ENCODE data around the gene CLDN6. TPM values are rescaled to one million over a fixed set of nuclear protein-coding genes. Genes with fewer than 3 reads are reported as not detected.

CLDN6 gene
- polyA plus RNA-seq, 1 experiment, result 0.12 TPM

GRCh38 chr16:2967721-2968161 lies 50.2 kb downstream of the CLDN6 start:
- ChIA-PET POLR2A (no interaction called here), CTCF (interaction anchor here (0.9 to 1.2 kb wide), 2 partner anchors 49 to 62 kb away, joined by 3 read pairs; no protein-coding TSS in a partner anchor)
- no peak for TF ChIP-seq CTCF (IDR thresholded peaks at IDR 0.05; ENCODE audit: insufficient read depth, low read depth, low read length)
- H3K4me3 ChIP-seq (ENCODE audit: low read depth, low read length), result no peak overlapping the region
- no peaks in the 10 kb centered on the region for H3K36me3 ChIP-seq (ENCODE audit: control insufficient read depth, insufficient read depth, low read length)
- H3K27me3 ChIP-seq (ENCODE audit: control insufficient read depth, insufficient read depth, low read length), result peaks cover 29% of the 10 kb centered on the region
- DNase-seq (ENCODE audit: low read depth), result no peak

- no peaks in the 10 kb centered on the region for H3K36me3 ChIP-seq (ENCODE audit: control insufficient read depth, insufficient read depth, low read length)
- ChIA-PET CTCF (interaction anchor here (0.9 to 1.2 kb wide), 2 partner anchors 48 to 62 kb away, joined by 3 read pairs; no protein-coding TSS in a partner anchor), POLR2A (no interaction called here)
- DNase-seq (ENCODE audit: low read depth), result no peak
- H3K4me3 ChIP-seq (ENCODE audit: low read depth, low read length), result no peak overlapping the region
- peaks cover 33% of the 10 kb centered on the region for H3K27me3 ChIP-seq (ENCODE audit: control insufficient read depth, insufficient read depth, low read length)
- TF ChIP-seq CTCF (IDR thresholded peaks at IDR 0.05; ENCODE audit: insufficient read depth, low read depth, low read length), result no peak
Measured at GRCh38 chr16:2967211-2967631, 50.8 kb downstream of the CLDN6 start.

GRCh38 chr16:2966808-2967191 lies 51.2 kb downstream of the CLDN6 start:
- POLR2A ChIA-PET, result no interaction called here
- Histone ChIP-seq H3K27me3 (ENCODE audit: control insufficient read depth, insufficient read depth, low read length) (peaks cover 37% of the 10 kb centered on the region), H3K4me3 (ENCODE audit: low read depth, low read length) (no peak overlapping the region), H3K36me3 (ENCODE audit: control insufficient read depth, insufficient read depth, low read length) (no peaks in the 10 kb centered on the region)
- CTCF ChIA-PET, result interaction anchor here (1.2 kb wide), 1 partner anchor 63 kb away, joined by 3 read pairs; no protein-coding TSS in a partner anchor
- TF ChIP-seq CTCF (IDR thresholded peaks at IDR 0.05; ENCODE audit: insufficient read depth, low read depth, low read length), result 0 out of 2 replicates have a peak, but pooled peaks have one; percentile 2
- DNase-seq (ENCODE audit: low read depth), result no peak

GRCh38 chr16:2966043-2966807 lies 51.8 kb downstream of the CLDN6 start:
- POLR2A ChIA-PET, result no interaction called here
- TF ChIP-seq CTCF (IDR thresholded peaks at IDR 0.05; ENCODE audit: insufficient read depth, low read depth, low read length), result no peak
- no peak for DNase-seq (ENCODE audit: low read depth)
- Histone ChIP-seq H3K4me3 (ENCODE audit: low read depth, low read length) (no peak overlapping the region), H3K36me3 (ENCODE audit: control insufficient read depth, insufficient read depth, low read length) (no peaks in the 10 kb centered on the region), H3K27me3 (ENCODE audit: control insufficient read depth, insufficient read depth, low read length) (peaks cover 37% of the 10 kb centered on the region)
- CTCF ChIA-PET, result no interaction called here

Small RNA genes within 50 kb of the gene (small RNA-seq; reads per million reads assigned to genes)
- gene LINC00514 (ENCODE audit: insufficient read length, low read depth, low replicate concordance), result not detected

Other genes with a start within 250 kb of the CLDN6 start
- gene ELOB, start 240.9 kb downstream of the CLDN6 start, polyA plus RNA-seq (2011; rRNA removed), result 212 and 215 TPM in 2 replicates
- gene PRSS33, start 230.6 kb downstream of the CLDN6 start, polyA plus RNA-seq (2011; rRNA removed), result not detected in 2 replicates
- gene PRSS41, start 219.7 kb downstream of the CLDN6 start, polyA plus RNA-seq (2011; rRNA removed), result not detected in 2 replicates
- 0.13 TPM in 1 of 2 replicates, not detected in the other for gene PRSS21, start 200.9 kb downstream of the CLDN6 start, polyA plus RNA-seq (2011; rRNA removed)
- 0.10 TPM in 2 replicates for gene ZG16B, start 187.9 kb downstream of the CLDN6 start, polyA plus RNA-seq (2011; rRNA removed)
- not detected in 2 replicates for gene PRSS22, start 160.0 kb downstream of the CLDN6 start, polyA plus RNA-seq (2011; rRNA removed)
- gene FLYWCH2, start 135.0 kb downstream of the CLDN6 start, polyA plus RNA-seq (2011; rRNA removed), result 25.6 and 39.9 TPM in 2 replicates
- gene FLYWCH1, start 106.3 kb downstream of the CLDN6 start, polyA plus RNA-seq (2011; rRNA removed), result 16.2 and 25.4 TPM in 2 replicates
- gene KREMEN2, start 53.9 kb downstream of the CLDN6 start, polyA plus RNA-seq (2011; rRNA removed), result not detected in 2 replicates
- 2.7 and 4.4 TPM in 2 replicates for gene PAQR4, start 48.8 kb downstream of the CLDN6 start, polyA plus RNA-seq (2011; rRNA removed)
- 3.6 and 6.9 TPM in 2 replicates for gene PKMYT1, start 37.7 kb downstream of the CLDN6 start, polyA plus RNA-seq (2011; rRNA removed)
- not detected in 2 replicates for gene CLDN9, start 5.3 kb downstream of the CLDN6 start, polyA plus RNA-seq (2011; rRNA removed)
- gene TNFRSF12A, start 2.2 kb upstream of the CLDN6 start, polyA plus RNA-seq (2011; rRNA removed), result 218 and 282 TPM in 2 replicates
- 26.2 and 33.7 TPM in 2 replicates for gene HCFC1R1, start 5.8 kb upstream of the CLDN6 start, polyA plus RNA-seq (2011; rRNA removed)
- gene THOC6, start 5.9 kb upstream of the CLDN6 start, polyA plus RNA-seq (2011; rRNA removed), result 11.0 and 20.5 TPM in 2 replicates
- gene BICDL2, start 18.8 kb upstream of the CLDN6 start, polyA plus RNA-seq (2011; rRNA removed), result 0.04 and 0.09 TPM in 2 replicates
- 0.01 and 0.02 TPM in 2 replicates for gene MMP25, start 28.4 kb upstream of the CLDN6 start, polyA plus RNA-seq (2011; rRNA removed)
- gene IL32, start 47.5 kb upstream of the CLDN6 start, polyA plus RNA-seq (2011; rRNA removed), result 11.3 and 18.1 TPM in 2 replicates
- not detected in 2 replicates for gene ZSCAN10, start 81.1 kb upstream of the CLDN6 start, polyA plus RNA-seq (2011; rRNA removed)
- 4.2 and 9.0 TPM in 2 replicates for gene ZNF205, start 94.4 kb upstream of the CLDN6 start, polyA plus RNA-seq (2011; rRNA removed)
- 0.63 and 0.77 TPM in 2 replicates for gene ZNF213, start 116.8 kb upstream of the CLDN6 start, polyA plus RNA-seq (2011; rRNA removed)
- 0.33 and 0.64 TPM in 2 replicates for gene OR1F1, start 170.0 kb upstream of the CLDN6 start, polyA plus RNA-seq (2011; rRNA removed)
- gene ZNF200, start 217.0 kb upstream of the CLDN6 start, polyA plus RNA-seq (2011; rRNA removed), result 4.0 and 4.8 TPM in 2 replicates
- gene MEFV, start 238.4 kb upstream of the CLDN6 start, polyA plus RNA-seq (2011; rRNA removed), result not detected in 2 replicates